Measurements from ENCODE around the gene RAP1GDS1. TPM values are rescaled to one million over a fixed set of nuclear protein-coding genes. Genes with fewer than 3 reads are reported as not detected.
A peak's percentile ranks its signal among the peaks of the same experiment; 100 is the strongest.

RAP1GDS1 gene
- total RNA-seq, 1 donor from 2014 or later, result 66.3 TPM

DNA sequence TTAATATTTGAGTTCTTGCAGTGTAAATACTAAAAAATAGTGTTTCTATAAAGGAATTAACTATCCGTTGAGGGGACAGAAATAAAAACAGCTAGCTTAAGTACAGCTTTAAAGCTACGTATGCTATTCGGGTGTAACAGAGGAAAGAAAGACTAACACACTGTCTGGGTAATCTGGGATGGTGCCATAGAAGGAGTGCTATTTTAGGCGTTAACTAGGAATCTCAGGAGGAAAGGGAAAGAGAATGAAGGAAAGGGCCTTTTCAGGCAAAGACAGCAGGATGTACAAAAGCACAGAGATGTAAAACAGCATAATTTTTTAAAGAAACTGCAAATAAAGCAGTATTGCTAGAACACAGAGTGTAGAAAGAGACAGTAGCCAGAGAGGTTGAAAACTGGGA lies 161.8 kb downstream of the RAP1GDS1 start:
- no peak for FAIRE-seq
- H3K4me3 ChIP-seq (ENCODE audit: low read depth, low read length), result no peak overlapping the region
- H3K36me3 ChIP-seq (ENCODE audit: control insufficient read depth, insufficient read depth, low read length), result peaks cover 8% of the 10 kb centered on the region
- DNase-seq (ENCODE audit: low read depth), result no peak
- H3K27me3 ChIP-seq (ENCODE audit: control insufficient read depth, insufficient read depth, low read length), result no peaks in the 10 kb centered on the region
- TF ChIP-seq, protein P1, sequence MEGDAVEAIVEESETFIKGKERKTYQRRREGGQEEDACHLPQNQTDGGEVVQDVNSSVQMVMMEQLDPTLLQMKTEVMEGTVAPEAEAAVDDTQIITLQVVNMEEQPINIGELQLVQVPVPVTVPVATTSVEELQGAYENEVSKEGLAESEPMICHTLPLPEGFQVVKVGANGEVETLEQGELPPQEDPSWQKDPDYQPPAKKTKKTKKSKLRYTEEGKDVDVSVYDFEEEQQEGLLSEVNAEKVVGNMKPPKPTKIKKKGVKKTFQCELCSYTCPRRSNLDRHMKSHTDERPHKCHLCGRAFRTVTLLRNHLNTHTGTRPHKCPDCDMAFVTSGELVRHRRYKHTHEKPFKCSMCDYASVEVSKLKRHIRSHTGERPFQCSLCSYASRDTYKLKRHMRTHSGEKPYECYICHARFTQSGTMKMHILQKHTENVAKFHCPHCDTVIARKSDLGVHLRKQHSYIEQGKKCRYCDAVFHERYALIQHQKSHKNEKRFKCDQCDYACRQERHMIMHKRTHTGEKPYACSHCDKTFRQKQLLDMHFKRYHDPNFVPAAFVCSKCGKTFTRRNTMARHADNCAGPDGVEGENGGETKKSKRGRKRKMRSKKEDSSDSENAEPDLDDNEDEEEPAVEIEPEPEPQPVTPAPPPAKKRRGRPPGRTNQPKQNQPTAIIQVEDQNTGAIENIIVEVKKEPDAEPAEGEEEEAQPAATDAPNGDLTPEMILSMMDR (IDR thresholded peaks at IDR 0.05; ENCODE audit: insufficient read depth, low read length, severe bottlenecking), result no peak

DNA sequence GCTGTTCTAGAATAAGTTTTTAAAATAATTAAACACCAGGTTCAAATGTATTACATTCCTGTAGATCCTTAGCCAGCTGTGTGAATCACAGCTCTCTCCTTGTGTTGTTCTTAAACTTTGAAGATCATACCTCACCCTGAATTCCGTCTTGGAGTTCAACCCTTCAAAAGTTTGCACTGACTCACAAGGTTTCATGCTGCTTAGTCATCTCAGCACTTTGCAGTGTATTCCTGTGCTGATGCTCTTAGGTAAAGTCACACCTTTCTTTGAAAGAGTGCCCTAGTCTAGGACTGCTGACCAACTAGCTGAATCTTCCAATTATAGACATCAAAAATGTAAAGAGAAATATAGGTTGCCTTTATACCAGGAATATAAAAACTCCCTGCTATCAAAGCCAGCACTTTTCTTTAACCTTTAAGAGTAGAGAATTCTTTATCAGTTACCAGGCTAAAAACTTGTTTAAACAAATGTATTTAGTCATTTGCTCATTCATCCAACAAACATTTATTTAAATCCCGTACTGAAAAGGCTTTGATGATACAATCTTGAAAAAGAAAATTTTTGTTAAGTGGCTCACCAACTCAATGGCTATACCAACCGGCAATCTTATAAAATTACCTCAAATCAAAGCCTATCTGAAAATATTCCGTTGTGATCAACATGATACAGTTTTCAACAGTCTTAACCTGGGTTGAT lies 169.7 kb downstream of the RAP1GDS1 start:
- Histone ChIP-seq H3K27me3 (ENCODE audit: control insufficient read depth, insufficient read depth, low read length) (no peaks in the 10 kb centered on the region), H3K36me3 (ENCODE audit: control insufficient read depth, insufficient read depth, low read length) (peaks cover 2% of the 10 kb centered on the region), H3K4me3 (ENCODE audit: low read depth, low read length) (no peak overlapping the region)
- TF ChIP-seq, protein P1 (IDR thresholded peaks at IDR 0.05; ENCODE audit: insufficient read depth, low read length, severe bottlenecking), result no peak
- FAIRE-seq (peak; percentile 93), DNase-seq (ENCODE audit: low read depth) (peak; percentile 99)

DNA sequence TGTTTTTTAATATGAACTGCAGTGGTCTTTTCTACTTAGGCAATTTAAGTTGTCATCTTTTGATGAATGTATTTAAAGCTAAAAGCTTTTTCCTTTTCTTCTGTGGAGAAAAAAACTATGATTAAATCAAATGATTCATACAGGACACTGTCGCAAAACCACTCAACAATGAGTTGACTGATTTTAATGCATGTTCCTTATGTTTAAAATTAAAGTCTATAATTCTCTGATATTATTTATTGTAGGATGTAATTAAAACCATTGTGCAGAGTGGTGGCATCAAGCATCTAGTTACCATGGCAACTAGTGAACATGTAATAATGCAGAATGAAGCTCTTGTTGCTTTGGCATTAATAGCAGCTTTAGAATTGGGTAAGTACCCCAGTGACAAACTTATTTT lies 172.5 kb downstream of the RAP1GDS1 start:
- Histone ChIP-seq H3K4me3 (ENCODE audit: low read depth, low read length) (no peak overlapping the region), H3K27me3 (ENCODE audit: control insufficient read depth, insufficient read depth, low read length) (no peaks in the 10 kb centered on the region), H3K36me3 (ENCODE audit: control insufficient read depth, insufficient read depth, low read length) (peaks cover 2% of the 10 kb centered on the region)
- FAIRE-seq (no peak), DNase-seq (ENCODE audit: low read depth) (peak; percentile 25)
- TF ChIP-seq, protein P1 (IDR thresholded peaks at IDR 0.05; ENCODE audit: insufficient read depth, low read length, severe bottlenecking), result no peak

DNA sequence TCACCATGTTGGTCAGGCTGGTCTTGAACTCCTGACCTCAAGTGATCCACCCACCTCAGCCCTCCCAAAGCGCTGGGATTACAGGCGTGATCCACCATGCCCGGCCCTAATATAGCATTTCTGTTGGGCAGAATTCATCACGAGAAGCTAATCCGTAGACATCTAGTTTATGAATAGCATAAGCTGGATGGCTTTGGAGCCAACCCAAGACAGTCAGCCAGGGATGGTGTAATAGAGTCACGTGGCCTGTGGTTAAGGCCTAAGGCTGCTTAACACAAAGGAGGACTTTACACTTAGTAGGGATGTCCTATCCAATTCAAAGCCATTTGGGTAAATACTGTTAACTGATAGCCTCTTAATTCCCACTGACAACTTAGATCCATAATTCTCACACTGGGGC lies 173.6 kb downstream of the RAP1GDS1 start:
- Histone ChIP-seq H3K36me3 (ENCODE audit: control insufficient read depth, insufficient read depth, low read length) (peaks cover 2% of the 10 kb centered on the region), H3K27me3 (ENCODE audit: control insufficient read depth, insufficient read depth, low read length) (no peaks in the 10 kb centered on the region), H3K4me3 (ENCODE audit: low read depth, low read length) (no peak overlapping the region)
- DNase-seq (ENCODE audit: low read depth), result no peak
- TF ChIP-seq, protein P1 (IDR thresholded peaks at IDR 0.05; ENCODE audit: insufficient read depth, low read length, severe bottlenecking), result no peak
- no peak for FAIRE-seq

DNA sequence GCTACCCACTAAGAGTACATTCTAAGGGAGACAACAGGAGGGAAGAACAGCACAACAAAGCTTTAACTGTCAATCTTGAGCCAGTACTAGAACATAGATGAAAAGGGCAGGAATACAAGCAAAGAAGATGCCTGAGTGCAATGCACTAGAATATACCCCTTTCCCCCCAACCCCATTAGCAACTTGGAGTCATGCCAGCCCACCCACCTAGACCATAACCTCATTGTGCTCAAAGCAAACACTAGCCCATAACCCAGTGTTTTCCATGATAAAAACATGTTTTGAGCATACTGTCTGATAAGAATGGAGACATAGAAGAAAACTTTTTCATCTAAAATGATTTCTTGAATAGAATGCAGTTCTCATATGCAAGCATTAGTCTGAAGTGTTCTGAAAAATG lies 183.2 kb downstream of the RAP1GDS1 start:
- peaks cover 5% of the 10 kb centered on the region for H3K36me3 ChIP-seq (ENCODE audit: control insufficient read depth, insufficient read depth, low read length)
- TF ChIP-seq, protein P1 (IDR thresholded peaks at IDR 0.05; ENCODE audit: insufficient read depth, low read length, severe bottlenecking), result no peak
- no peak overlapping the region for H3K4me3 ChIP-seq (ENCODE audit: low read depth, low read length)
- DNase-seq (ENCODE audit: low read depth) (no peak), FAIRE-seq (no peak)
- H3K27me3 ChIP-seq (ENCODE audit: control insufficient read depth, insufficient read depth, low read length), result no peaks in the 10 kb centered on the region

All from bronchial epithelial cell (primary cell).